ENCODE data around the gene NEK7.

The NEK7 gene

DNA sequence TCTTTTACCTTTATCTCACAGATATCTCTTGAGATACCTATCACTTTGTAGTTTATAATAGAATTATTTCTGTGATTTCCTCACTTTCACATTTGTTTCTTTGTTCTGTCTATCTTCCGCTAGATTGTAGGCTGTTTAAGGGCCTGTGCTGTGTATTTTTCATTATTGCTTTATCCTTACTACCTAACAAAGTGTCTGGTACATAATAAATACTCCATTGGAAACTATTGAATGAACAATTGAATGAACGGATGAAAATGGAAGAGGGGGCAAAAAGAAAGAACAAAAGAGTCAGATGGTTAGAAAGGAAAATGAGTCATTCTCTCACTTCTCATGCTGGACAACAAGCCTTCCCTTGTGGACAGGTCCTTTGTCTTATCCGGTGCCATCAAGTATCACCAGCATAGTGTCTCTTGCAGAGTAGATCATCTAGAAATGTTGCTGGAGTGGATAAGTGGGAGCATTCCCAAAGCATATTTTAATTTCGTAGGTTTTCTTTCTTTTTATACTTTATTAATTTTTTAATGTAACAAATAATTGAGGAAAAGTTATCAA, 159.8 kb downstream of the NEK7 start:
- H3K9me3 ChIP-seq (ENCODE audit: insufficient read depth, low read depth, low read length): no peaks in the 10 kb centered on the region
- no peaks in the 10 kb centered on the region for H3K27me3 ChIP-seq (ENCODE audit: insufficient read depth, low read length)
- peaks cover 20% of the 10 kb centered on the region for H3K4me1 ChIP-seq (ENCODE audit: insufficient read depth, low read length)
- no peak overlapping the region for H3K4me3 ChIP-seq (ENCODE audit: low read length)
- H3K36me3 ChIP-seq (ENCODE audit: insufficient read depth, low read depth, low read length): no peaks in the 10 kb centered on the region
- H3K27ac ChIP-seq (ENCODE audit: low read length): no peak overlapping the region
- no peak overlapping the region for H3K9ac ChIP-seq (ENCODE audit: low read depth, low read length)

DNA sequence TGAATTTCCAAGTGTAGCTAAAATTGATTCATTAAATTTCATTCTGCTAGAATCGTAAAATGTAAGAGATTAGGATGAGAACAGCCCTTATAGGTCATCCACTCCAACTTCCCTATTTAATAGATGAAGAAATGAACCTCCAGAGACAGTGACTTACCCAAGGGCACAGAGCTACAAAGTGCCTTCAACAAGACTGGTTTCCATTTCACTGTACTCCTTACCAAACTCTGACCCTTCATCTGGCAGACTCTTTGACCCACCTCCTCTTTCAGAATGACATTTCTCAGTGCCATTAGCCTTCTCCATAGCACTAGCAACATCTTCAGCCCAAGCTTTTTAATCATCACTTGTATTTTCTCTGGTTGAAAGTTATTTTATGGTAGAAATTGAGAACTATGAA, 161.3 kb downstream of the NEK7 start:
- Histone ChIP-seq H3K4me3 (ENCODE audit: low read length) (no peak overlapping the region), H3K36me3 (ENCODE audit: insufficient read depth, low read depth, low read length) (no peaks in the 10 kb centered on the region), H3K27me3 (ENCODE audit: insufficient read depth, low read length) (no peaks in the 10 kb centered on the region), H3K9ac (ENCODE audit: low read depth, low read length) (no peak overlapping the region), H3K27ac (ENCODE audit: low read length) (no peak overlapping the region), H3K9me3 (ENCODE audit: insufficient read depth, low read depth, low read length) (no peaks in the 10 kb centered on the region), H3K4me1 (ENCODE audit: insufficient read depth, low read length) (peaks cover 20% of the 10 kb centered on the region)

DNA sequence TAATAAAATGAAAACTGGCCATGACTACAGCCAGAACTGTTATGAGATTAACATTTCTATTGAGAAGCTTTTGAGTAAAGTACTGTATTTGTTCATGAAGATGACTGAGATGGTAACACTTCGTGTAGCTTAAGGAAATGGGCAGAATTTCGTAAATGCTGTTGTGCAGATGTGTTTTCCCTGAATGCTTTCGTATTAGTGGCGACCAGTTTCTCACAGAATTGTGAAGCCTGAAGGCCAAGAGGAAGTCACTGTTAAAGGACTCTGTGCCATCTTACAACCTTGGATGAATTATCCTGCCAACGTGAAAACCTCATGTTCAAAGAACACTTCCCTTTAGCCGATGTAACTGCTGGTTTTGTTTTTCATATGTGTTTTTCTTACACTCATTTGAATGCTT, 164.0 kb downstream of the NEK7 start:
- peaks cover 20% of the 10 kb centered on the region for H3K4me1 ChIP-seq (ENCODE audit: insufficient read depth, low read length)
- H3K27ac ChIP-seq (ENCODE audit: low read length): no peak overlapping the region
- H3K36me3 ChIP-seq (ENCODE audit: insufficient read depth, low read depth, low read length): no peaks in the 10 kb centered on the region
- no peaks in the 10 kb centered on the region for H3K9me3 ChIP-seq (ENCODE audit: insufficient read depth, low read depth, low read length)
- H3K9ac ChIP-seq (ENCODE audit: low read depth, low read length): no peak overlapping the region
- H3K27me3 ChIP-seq (ENCODE audit: insufficient read depth, low read length): no peaks in the 10 kb centered on the region
- H3K4me3 ChIP-seq (ENCODE audit: low read length): no peak overlapping the region

DNA sequence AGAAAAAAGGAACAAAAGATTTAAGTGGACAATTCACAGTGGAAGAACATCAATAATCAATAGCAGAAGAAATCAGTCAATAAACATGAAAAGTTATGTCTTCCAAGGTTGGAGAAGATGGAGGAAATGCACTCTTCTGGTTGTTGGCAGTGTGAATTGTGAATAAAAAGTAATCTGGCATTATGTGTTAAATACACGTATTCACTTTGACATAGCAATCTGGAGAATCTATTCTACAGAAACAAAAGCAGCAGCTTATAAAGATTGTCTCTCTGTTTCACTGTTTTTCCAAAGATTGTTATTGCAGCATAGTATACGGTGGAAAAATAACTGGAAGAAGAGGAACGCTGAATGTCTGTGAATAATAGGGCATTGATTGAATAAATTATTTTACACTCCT, 169.4 kb downstream of the NEK7 start:
- H3K27ac ChIP-seq (ENCODE audit: low read length): no peak overlapping the region
- H3K9ac ChIP-seq (ENCODE audit: low read depth, low read length): no peak overlapping the region
- H3K36me3 ChIP-seq (ENCODE audit: insufficient read depth, low read depth, low read length): no peaks in the 10 kb centered on the region
- no peaks in the 10 kb centered on the region for H3K4me1 ChIP-seq (ENCODE audit: insufficient read depth, low read length)
- H3K9me3 ChIP-seq (ENCODE audit: insufficient read depth, low read depth, low read length): no peaks in the 10 kb centered on the region
- no peak overlapping the region for H3K4me3 ChIP-seq (ENCODE audit: low read length)
- H3K27me3 ChIP-seq (ENCODE audit: insufficient read depth, low read length): no peaks in the 10 kb centered on the region

DNA sequence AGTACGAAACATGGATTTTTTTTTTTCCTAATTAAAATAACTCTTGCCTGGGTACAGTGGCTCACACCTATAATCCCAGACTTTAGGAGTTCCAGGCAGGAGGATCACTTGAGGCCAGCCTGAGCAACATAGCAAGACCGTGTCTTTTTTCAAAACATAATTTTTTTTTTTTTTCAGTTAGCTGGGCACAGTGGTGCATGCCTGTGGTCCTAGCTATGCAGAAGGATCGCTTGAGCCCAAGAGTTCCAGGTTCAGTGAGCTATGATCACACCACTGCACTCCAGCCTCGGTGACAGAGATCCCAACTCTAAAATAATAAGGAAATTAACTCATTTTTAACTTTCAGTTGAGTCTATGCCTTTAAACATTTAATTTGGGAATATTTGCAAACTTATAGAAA, 170.1 kb downstream of the NEK7 start:
- Histone ChIP-seq H3K27me3 (ENCODE audit: insufficient read depth, low read length) (no peaks in the 10 kb centered on the region), H3K9me3 (ENCODE audit: insufficient read depth, low read depth, low read length) (no peaks in the 10 kb centered on the region), H3K36me3 (ENCODE audit: insufficient read depth, low read depth, low read length) (no peaks in the 10 kb centered on the region), H3K9ac (ENCODE audit: low read depth, low read length) (no peak overlapping the region), H3K4me1 (ENCODE audit: insufficient read depth, low read length) (no peaks in the 10 kb centered on the region), H3K4me3 (ENCODE audit: low read length) (no peak overlapping the region), H3K27ac (ENCODE audit: low read length) (no peak overlapping the region)

GRCh38 chr1:198328458-198329032, 171.7 kb downstream of the NEK7 start:
- H3K27ac ChIP-seq (ENCODE audit: low read length): no peak overlapping the region
- no peaks in the 10 kb centered on the region for H3K36me3 ChIP-seq (ENCODE audit: insufficient read depth, low read depth, low read length)
- H3K27me3 ChIP-seq (ENCODE audit: insufficient read depth, low read length): no peaks in the 10 kb centered on the region
- no peak overlapping the region for H3K4me3 ChIP-seq (ENCODE audit: low read length)
- no peaks in the 10 kb centered on the region for H3K4me1 ChIP-seq (ENCODE audit: insufficient read depth, low read length)
- H3K9ac ChIP-seq (ENCODE audit: low read depth, low read length): no peak overlapping the region
- no peaks in the 10 kb centered on the region for H3K9me3 ChIP-seq (ENCODE audit: insufficient read depth, low read depth, low read length)

DNA sequence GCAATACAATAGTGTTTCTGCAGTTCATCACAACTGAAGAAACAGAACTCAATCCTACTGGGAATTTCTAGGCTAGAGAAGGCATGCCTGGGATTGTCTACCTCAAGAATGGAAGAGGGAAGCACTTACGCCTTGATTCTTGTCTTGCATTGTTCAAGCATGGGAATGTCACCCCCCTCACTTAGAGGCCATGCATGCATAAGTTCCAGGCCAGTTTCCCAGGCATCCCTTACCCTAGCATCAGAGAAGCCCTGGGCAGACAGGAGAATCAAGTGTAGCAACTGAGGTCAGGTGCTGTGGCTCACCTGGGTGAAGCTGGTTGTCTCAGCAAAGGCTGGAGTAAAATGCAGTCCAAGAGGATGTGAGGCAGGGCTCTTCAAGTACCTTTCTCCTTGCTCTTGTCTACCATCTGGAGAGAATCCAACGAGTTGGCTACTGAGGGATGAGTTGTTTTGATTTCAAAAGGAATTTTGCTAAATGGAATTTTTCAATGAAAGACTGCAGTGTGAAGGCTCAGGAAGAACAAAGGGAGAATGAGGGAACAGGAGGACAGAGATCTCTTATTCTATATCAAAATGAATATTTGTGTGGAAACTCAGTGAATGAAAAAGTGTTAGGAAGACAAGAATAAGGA, 174.3 kb downstream of the NEK7 start:
- H3K27ac ChIP-seq (ENCODE audit: low read length): no peak overlapping the region

GRCh38 chr1:198333744-198334143, 176.9 kb downstream of the NEK7 start:
- H3K4me3 ChIP-seq (ENCODE audit: low read length): no peak overlapping the region
- no peaks in the 10 kb centered on the region for H3K36me3 ChIP-seq (ENCODE audit: insufficient read depth, low read depth, low read length)
- H3K9ac ChIP-seq (ENCODE audit: low read depth, low read length): no peak overlapping the region
- H3K27me3 ChIP-seq (ENCODE audit: insufficient read depth, low read length): no peaks in the 10 kb centered on the region
- no peak overlapping the region for H3K27ac ChIP-seq (ENCODE audit: low read length)
- no peaks in the 10 kb centered on the region for H3K4me1 ChIP-seq (ENCODE audit: insufficient read depth, low read length)
- no peaks in the 10 kb centered on the region for H3K9me3 ChIP-seq (ENCODE audit: insufficient read depth, low read depth, low read length)

More for the DNA sequence above, 174.3 kb downstream of the NEK7 start:
- Histone ChIP-seq H3K36me3 (ENCODE audit: insufficient read depth, low read depth, low read length) (no peaks in the 10 kb centered on the region), H3K9me3 (ENCODE audit: insufficient read depth, low read depth, low read length) (no peaks in the 10 kb centered on the region), H3K4me3 (ENCODE audit: low read length) (no peak overlapping the region), H3K9ac (ENCODE audit: low read depth, low read length) (no peak overlapping the region), H3K27me3 (ENCODE audit: insufficient read depth, low read length) (no peaks in the 10 kb centered on the region), H3K4me1 (ENCODE audit: insufficient read depth, low read length) (no peaks in the 10 kb centered on the region)

DNA sequence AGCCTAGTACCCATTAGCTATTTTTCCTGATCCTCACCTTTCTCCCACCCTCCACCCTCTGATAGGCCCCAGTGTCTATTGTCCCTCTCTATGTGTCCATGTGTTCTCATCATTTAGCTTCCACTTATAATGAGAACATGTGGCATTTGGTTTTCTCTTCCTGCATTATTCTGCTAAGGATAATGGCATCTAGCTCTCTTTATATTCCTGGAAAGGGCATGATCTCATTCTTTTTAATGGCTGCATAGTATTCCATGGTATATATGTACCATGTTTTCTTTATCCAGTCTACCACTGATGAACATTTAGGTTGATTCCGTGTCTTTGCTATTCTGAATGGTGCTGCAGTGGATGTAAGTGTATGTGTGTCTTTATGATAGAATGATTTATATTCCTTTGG, 178.9 kb downstream of the NEK7 start:
- H3K9ac ChIP-seq (ENCODE audit: low read depth, low read length): no peak overlapping the region

DNA sequence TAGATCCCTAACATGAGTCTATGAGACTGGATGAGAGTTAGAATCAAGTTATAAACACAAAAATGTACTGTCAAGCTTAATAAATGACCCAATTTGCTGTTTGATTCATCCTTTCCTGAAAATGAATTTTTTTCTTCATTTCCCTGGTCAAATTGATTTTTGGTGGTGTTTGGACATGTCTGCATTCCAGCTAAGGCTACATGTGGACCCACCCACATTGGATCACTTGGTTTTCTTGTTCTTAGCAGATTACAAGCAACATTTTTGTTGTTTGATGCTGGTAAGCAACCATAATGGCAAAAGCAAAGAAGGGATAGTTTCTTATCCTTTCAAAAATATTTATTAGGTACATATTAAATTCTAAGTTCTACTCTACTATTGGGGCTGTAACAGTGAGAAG, 181.1 kb downstream of the NEK7 start:
- Histone ChIP-seq H3K4me1 (ENCODE audit: insufficient read depth, low read length) (0 out of 2 replicates have a peak, but pooled peaks cover 3% of the 10 kb centered on the region), H3K36me3 (ENCODE audit: insufficient read depth, low read depth, low read length) (no peaks in the 10 kb centered on the region), H3K27ac (ENCODE audit: low read length) (no peak overlapping the region), H3K4me3 (ENCODE audit: low read length) (no peak overlapping the region), H3K9ac (ENCODE audit: low read depth, low read length) (no peak overlapping the region), H3K27me3 (ENCODE audit: insufficient read depth, low read length) (no peaks in the 10 kb centered on the region), H3K9me3 (ENCODE audit: insufficient read depth, low read depth, low read length) (no peaks in the 10 kb centered on the region)

More for the DNA sequence above, 178.9 kb downstream of the NEK7 start:
- Histone ChIP-seq H3K36me3 (ENCODE audit: insufficient read depth, low read depth, low read length) (no peaks in the 10 kb centered on the region), H3K4me3 (ENCODE audit: low read length) (no peak overlapping the region), H3K27ac (ENCODE audit: low read length) (no peak overlapping the region), H3K4me1 (ENCODE audit: insufficient read depth, low read length) (0 out of 2 replicates have a peak, but pooled peaks cover 3% of the 10 kb centered on the region), H3K9me3 (ENCODE audit: insufficient read depth, low read depth, low read length) (no peaks in the 10 kb centered on the region), H3K27me3 (ENCODE audit: insufficient read depth, low read length) (no peaks in the 10 kb centered on the region)

DNA sequence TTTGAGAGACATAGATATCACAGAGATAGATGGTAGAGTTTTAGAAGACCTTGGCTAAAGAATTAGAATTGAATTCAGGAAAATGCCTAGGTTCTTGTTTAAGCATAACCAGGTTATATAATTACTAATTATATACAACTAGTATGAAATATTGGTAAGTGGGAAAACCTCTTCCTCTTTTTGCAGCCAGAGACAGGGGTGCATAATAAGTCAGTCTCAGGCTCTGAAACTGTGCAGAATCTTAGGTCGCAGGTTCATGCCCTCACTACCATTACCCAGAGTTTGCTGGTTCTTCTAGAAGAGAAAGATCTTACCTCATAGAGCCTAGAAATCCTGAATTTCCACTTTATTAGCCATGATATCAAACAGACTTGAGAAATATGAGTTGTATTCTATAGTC, 183.3 kb downstream of the NEK7 start:
- Histone ChIP-seq H3K9ac (ENCODE audit: low read depth, low read length) (no peak overlapping the region), H3K36me3 (ENCODE audit: insufficient read depth, low read depth, low read length) (no peaks in the 10 kb centered on the region), H3K4me3 (ENCODE audit: low read length) (no peak overlapping the region), H3K27ac (ENCODE audit: low read length) (no peak overlapping the region), H3K4me1 (ENCODE audit: insufficient read depth, low read length) (0 out of 2 replicates have a peak, but pooled peaks cover 3% of the 10 kb centered on the region), H3K27me3 (ENCODE audit: insufficient read depth, low read length) (no peaks in the 10 kb centered on the region), H3K9me3 (ENCODE audit: insufficient read depth, low read depth, low read length) (no peaks in the 10 kb centered on the region)

DNA sequence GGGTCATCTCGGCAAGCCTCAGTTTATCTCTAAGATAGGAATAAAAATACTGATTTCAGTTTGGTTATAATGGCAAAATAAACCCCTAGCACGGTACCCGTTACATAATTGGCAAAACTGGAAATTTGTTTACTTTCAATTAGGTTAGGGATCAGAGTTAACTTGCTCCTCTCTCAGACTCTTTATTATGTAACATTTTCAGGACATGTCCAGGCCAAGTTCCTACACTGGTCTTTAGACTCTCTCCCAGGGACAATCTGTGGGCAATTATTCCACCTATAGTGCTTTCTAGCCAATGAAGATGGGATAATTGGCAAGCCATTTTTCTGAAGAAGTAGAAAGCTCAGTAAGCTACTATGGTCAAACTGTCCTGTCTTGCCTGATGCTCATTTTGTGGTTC, 189.4 kb downstream of the NEK7 start:
- Histone ChIP-seq H3K27me3 (ENCODE audit: insufficient read depth, low read length) (no peaks in the 10 kb centered on the region), H3K4me3 (ENCODE audit: low read length) (no peak overlapping the region), H3K27ac (ENCODE audit: low read length) (no peak overlapping the region), H3K36me3 (ENCODE audit: insufficient read depth, low read depth, low read length) (no peaks in the 10 kb centered on the region), H3K9ac (ENCODE audit: low read depth, low read length) (no peak overlapping the region), H3K9me3 (ENCODE audit: insufficient read depth, low read depth, low read length) (no peaks in the 10 kb centered on the region), H3K4me1 (ENCODE audit: insufficient read depth, low read length) (no peaks in the 10 kb centered on the region)

Measured in iPS-20b (cell line).